ENCODE results near the gene MLLT3. TPM values are rescaled to one million over a fixed set of nuclear protein-coding genes. Genes with fewer than 3 reads are reported as not detected.

Gene MLLT3
- total and polyA plus RNA-seq, 2 donors (not counting 1 experiment from before 2014, with no cell fraction given): 37.3 to 43.8 TPM

- TF ChIP-seq CTCF (conservative IDR thresholded peaks at IDR 0.05 in 1 of 2, IDR thresholded peaks at IDR 0.05 in 1 of 2; ENCODE audit: low read depth in 1 of 2, low read length in 2 of 2): no peak
- no peaks in the 10 kb centered on the region for H3K79me2 ChIP-seq (ENCODE audit: control insufficient read depth, insufficient read depth, low read length)
- DNase-seq (ENCODE audit: low read depth in 2 of 2): no peak
- H4K20me1 ChIP-seq (ENCODE audit: control insufficient read depth, extremely low read depth, insufficient read depth, low read length): no peaks in the 10 kb centered on the region
- H3K36me3 ChIP-seq (ENCODE audit: control insufficient read depth, insufficient read depth, low read length): no peaks in the 10 kb centered on the region
- no peak overlapping the region for H3K9ac ChIP-seq (ENCODE audit: insufficient read depth, low read length)
- H3K4me1 ChIP-seq (ENCODE audit: control insufficient read depth, extremely low read depth, insufficient read depth, low read length): no peaks in the 10 kb centered on the region
- H3K27ac ChIP-seq (ENCODE audit: insufficient read depth, low read length): no peak overlapping the region
- H3K9me3 ChIP-seq (ENCODE audit: control insufficient read depth, insufficient read depth, low read depth, low read length): no peaks in the 10 kb centered on the region
- H3K4me3 ChIP-seq (replicated peaks in 1 of 4; ENCODE audit: control extremely low read depth in 1 of 4, insufficient read depth in 1 of 4, low read depth in 3 of 4, low read length in 4 of 4): no peak overlapping the region
- no peak overlapping the region for H3K4me2 ChIP-seq (ENCODE audit: extremely low read depth, insufficient read depth, low read length)
- no peaks in the 10 kb centered on the region for H3K27me3 ChIP-seq (ENCODE audit: control insufficient read depth, insufficient read depth, low read length)
- H2AFZ ChIP-seq (ENCODE audit: low read length): no peak overlapping the region
Measured at GRCh38 chr9:20499013-20499412, 123.3 kb downstream of the MLLT3 start.

- H2AFZ ChIP-seq (ENCODE audit: low read length): no peak overlapping the region
- no peak for DNase-seq (ENCODE audit: low read depth in 2 of 2)
- H3K36me3 ChIP-seq (ENCODE audit: control insufficient read depth, insufficient read depth, low read length): no peaks in the 10 kb centered on the region
- no peaks in the 10 kb centered on the region for H3K27me3 ChIP-seq (ENCODE audit: control insufficient read depth, insufficient read depth, low read length)
- H3K9ac ChIP-seq (ENCODE audit: insufficient read depth, low read length): no peak overlapping the region
- no peaks in the 10 kb centered on the region for H3K9me3 ChIP-seq (ENCODE audit: control insufficient read depth, insufficient read depth, low read depth, low read length)
- H4K20me1 ChIP-seq (ENCODE audit: control insufficient read depth, extremely low read depth, insufficient read depth, low read length): no peaks in the 10 kb centered on the region
- H3K27ac ChIP-seq (ENCODE audit: insufficient read depth, low read length): no peak overlapping the region
- H3K4me3 ChIP-seq (replicated peaks in 1 of 4; ENCODE audit: control extremely low read depth in 1 of 4, insufficient read depth in 1 of 4, low read depth in 3 of 4, low read length in 4 of 4): no peak overlapping the region
- H3K4me1 ChIP-seq (ENCODE audit: control insufficient read depth, extremely low read depth, insufficient read depth, low read length): no peaks in the 10 kb centered on the region
- no peak for TF ChIP-seq EZH2 (IDR thresholded peaks at IDR 0.05; ENCODE audit: low read length, missing control alignments)
- TF ChIP-seq CTCF (conservative IDR thresholded peaks at IDR 0.05 in 1 of 2, IDR thresholded peaks at IDR 0.05 in 1 of 2; ENCODE audit: low read depth in 1 of 2, low read length in 2 of 2): no peak
- H3K79me2 ChIP-seq (ENCODE audit: control insufficient read depth, insufficient read depth, low read length): no peaks in the 10 kb centered on the region
- H3K4me2 ChIP-seq (ENCODE audit: extremely low read depth, insufficient read depth, low read length): no peak overlapping the region
Measured at GRCh38 chr9:20496328-20496727, 126.0 kb downstream of the MLLT3 start.

- Histone ChIP-seq H3K36me3 (ENCODE audit: control insufficient read depth, insufficient read depth, low read length) (no peaks in the 10 kb centered on the region), H3K27ac (ENCODE audit: insufficient read depth, low read length) (no peak overlapping the region), H4K20me1 (ENCODE audit: control insufficient read depth, extremely low read depth, insufficient read depth, low read length) (no peaks in the 10 kb centered on the region), H3K9ac (ENCODE audit: insufficient read depth, low read length) (no peak overlapping the region), H3K4me2 (ENCODE audit: extremely low read depth, insufficient read depth, low read length) (no peak overlapping the region), H3K4me3 (replicated peaks in 1 of 4; ENCODE audit: control extremely low read depth in 1 of 4, insufficient read depth in 1 of 4, low read depth in 3 of 4, low read length in 4 of 4) (no peak overlapping the region), H2AFZ (ENCODE audit: low read length) (no peak overlapping the region), H3K4me1 (ENCODE audit: control insufficient read depth, extremely low read depth, insufficient read depth, low read length) (no peaks in the 10 kb centered on the region), H3K79me2 (ENCODE audit: control insufficient read depth, insufficient read depth, low read length) (no peaks in the 10 kb centered on the region), H3K9me3 (ENCODE audit: control insufficient read depth, insufficient read depth, low read depth, low read length) (no peaks in the 10 kb centered on the region), H3K27me3 (ENCODE audit: control insufficient read depth, insufficient read depth, low read length) (no peaks in the 10 kb centered on the region)
- DNase-seq (ENCODE audit: low read depth in 2 of 2): no peak
- TF ChIP-seq EZH2 (IDR thresholded peaks at IDR 0.05; ENCODE audit: low read length, missing control alignments): no peak
- TF ChIP-seq CTCF (conservative IDR thresholded peaks at IDR 0.05 in 1 of 2, IDR thresholded peaks at IDR 0.05 in 1 of 2; ENCODE audit: low read depth in 1 of 2, low read length in 2 of 2): no peak
Measured at GRCh38 chr9:20495098-20495497, 127.2 kb downstream of the MLLT3 start.
